ENCODE measurements around the gene CACNA2D2.

CACNA2D2 gene

DNA sequence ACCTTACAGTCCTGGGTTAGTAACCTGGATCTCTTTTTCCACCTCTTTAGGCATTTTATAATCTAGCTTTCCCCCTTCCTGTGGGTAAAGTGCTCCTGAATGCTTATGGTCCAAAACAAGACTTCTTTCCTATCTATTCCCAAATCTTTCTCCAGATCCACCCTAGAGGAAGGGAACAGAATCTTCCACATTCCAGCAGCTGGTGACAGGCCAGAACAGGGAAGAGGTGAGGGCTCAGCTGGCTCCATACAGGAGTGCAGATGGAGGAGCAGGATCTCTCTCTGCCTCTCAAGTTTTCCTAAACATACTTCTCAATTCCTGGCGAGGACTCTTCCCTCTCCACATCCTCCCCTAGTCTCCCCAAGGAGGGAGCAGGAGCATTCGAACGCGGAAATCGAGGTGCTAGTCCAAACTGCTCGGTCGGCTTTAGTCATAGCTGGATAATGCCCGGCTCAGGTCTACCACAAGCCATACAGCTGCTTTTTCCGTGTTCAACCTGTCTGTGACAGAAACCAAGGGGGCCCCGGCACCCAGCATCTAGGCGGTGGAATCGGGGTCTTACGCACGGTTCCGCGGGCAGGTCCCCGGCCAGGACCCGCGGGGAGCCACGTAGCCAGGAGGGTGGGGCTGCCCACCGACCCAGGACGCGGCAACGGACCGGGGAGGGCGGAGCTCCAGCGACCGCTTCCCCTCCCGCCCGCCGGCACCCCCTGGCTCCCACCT lies 166.8 kb downstream of the CACNA2D2 start:
- H3K4me3 ChIP-seq (ENCODE audit: low read depth in 1 of 5, low read length in 5 of 5): peak overlapping the region; percentile 75 to 92 (median 86)
- H3K9me3 ChIP-seq (ENCODE audit: control insufficient read depth in 5 of 5, low read length in 5 of 5): no peaks in the 10 kb centered on the region
- H3K27me3 ChIP-seq (ENCODE audit: control insufficient read depth in 5 of 5, insufficient read depth in 4 of 5, low read length in 5 of 5): no peaks in the 10 kb centered on the region
- peak overlapping the region; percentile 92 for H3K27ac ChIP-seq (ENCODE audit: low read depth, low read length)
- H3K4me1 ChIP-seq (ENCODE audit: control insufficient read depth in 5 of 5, insufficient read depth in 5 of 5, low read length in 5 of 5): peaks cover 17 to 85% (median 78%) of the 10 kb centered on the region in 5 donors
- H3K9ac ChIP-seq (ENCODE audit: low read length in 5 of 5): peak overlapping the region; percentile 71 to 94 (median 92)
- H3K36me3 ChIP-seq (ENCODE audit: control insufficient read depth in 5 of 5, insufficient read depth in 5 of 5, low read length in 5 of 5): peaks cover 0 to 11% (median 7%) of the 10 kb centered on the region in 5 donors

DNA sequence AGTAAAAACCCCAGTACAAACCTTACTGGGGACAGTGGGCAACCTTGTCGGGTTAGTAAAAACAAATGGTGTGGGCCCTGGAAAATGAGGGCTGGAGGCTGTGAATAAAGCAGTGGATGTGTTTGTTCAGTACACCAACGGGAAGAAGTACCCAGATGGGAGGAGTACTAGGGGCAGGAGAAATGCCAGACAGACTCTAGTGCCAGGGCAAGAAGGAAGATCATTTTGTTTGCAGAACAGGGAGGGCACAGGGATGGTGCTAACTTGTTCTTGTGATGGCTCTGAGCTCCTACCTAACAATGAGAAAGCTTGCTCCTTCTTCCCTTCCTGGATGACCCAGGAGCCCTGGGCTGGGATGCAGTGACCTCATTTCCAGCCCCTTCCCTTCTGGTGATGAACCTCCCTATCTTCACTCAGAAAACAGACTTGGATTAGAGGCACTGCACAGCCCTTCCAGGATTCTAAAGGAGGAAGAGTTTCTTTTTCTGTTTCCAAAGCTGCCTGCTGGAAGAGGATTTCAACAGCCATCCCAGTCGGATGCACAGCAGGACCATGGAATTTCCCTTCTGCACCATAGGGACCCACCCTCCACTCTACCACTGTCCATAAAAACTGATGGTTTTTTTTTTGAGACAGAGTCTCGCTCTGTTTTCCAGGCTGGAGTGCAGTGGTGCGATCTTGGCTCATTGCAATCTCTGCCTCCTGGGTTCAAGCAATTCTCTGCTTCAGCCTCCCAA lies 168.9 kb downstream of the CACNA2D2 start:
- peak overlapping the region in 4 of 5 donors; percentile 0 to 50 (median 26) for H3K4me3 ChIP-seq (ENCODE audit: low read depth in 1 of 5, low read length in 5 of 5)
- no peaks in the 10 kb centered on the region for H3K27me3 ChIP-seq (ENCODE audit: control insufficient read depth in 5 of 5, insufficient read depth in 4 of 5, low read length in 5 of 5)
- H3K9ac ChIP-seq (ENCODE audit: low read length in 5 of 5): peak overlapping the region; percentile 23 to 53 (median 32)
- H3K9me3 ChIP-seq (ENCODE audit: control insufficient read depth in 5 of 5, low read length in 5 of 5): no peaks in the 10 kb centered on the region
- peak overlapping the region; percentile 92 for H3K27ac ChIP-seq (ENCODE audit: low read depth, low read length)
- peaks cover 17 to 64% (median 58%) of the 10 kb centered on the region in 5 donors for H3K4me1 ChIP-seq (ENCODE audit: control insufficient read depth in 5 of 5, insufficient read depth in 5 of 5, low read length in 5 of 5)
- peaks cover 4 to 32% (median 28%) of the 10 kb centered on the region in 5 donors for H3K36me3 ChIP-seq (ENCODE audit: control insufficient read depth in 5 of 5, insufficient read depth in 5 of 5, low read length in 5 of 5)

DNA sequence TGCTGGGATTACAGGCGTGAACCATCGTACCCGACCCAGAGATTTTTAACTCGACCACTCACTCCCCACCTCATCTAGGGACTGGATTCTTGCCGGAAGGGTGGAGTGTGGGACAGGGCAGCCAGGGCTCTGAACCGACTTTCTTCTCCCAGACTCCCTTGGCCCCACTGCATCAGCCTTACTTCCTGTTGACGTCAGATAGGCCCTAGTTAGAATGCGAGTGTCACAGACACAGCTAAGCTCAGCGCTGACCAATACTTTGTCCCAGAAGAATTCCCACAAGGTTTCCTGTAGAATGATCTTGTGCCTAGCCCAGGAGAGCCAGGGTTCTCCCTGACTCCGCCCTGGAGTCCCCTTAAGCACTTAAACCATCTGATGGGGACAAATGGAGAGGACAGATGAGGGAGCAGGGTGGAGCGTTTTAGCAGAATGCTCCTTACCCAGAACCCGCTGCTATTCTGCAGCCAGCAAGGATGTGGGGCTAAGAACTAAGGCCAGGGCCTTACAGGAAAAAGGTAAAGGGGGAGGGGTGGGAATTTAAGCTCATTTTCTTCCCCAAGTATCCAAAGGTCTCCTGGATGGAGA lies 169.6 kb downstream of the CACNA2D2 start:
- H3K9ac ChIP-seq (ENCODE audit: low read length in 5 of 5): peak overlapping the region; percentile 23 to 53 (median 39)
- no peaks in the 10 kb centered on the region for H3K27me3 ChIP-seq (ENCODE audit: control insufficient read depth in 5 of 5, insufficient read depth in 4 of 5, low read length in 5 of 5)
- peaks cover 4 to 36% (median 31%) of the 10 kb centered on the region in 5 donors for H3K36me3 ChIP-seq (ENCODE audit: control insufficient read depth in 5 of 5, insufficient read depth in 5 of 5, low read length in 5 of 5)
- H3K4me1 ChIP-seq (ENCODE audit: control insufficient read depth in 5 of 5, insufficient read depth in 5 of 5, low read length in 5 of 5): peaks cover 17 to 58% (median 53%) of the 10 kb centered on the region in 5 donors
- no peaks in the 10 kb centered on the region for H3K9me3 ChIP-seq (ENCODE audit: control insufficient read depth in 5 of 5, low read length in 5 of 5)
- peak overlapping the region in 3 of 5 donors; percentile 0 to 50 (median 16) for H3K4me3 ChIP-seq (ENCODE audit: low read depth in 1 of 5, low read length in 5 of 5)
- H3K27ac ChIP-seq (ENCODE audit: low read depth, low read length): peak overlapping the region; percentile 92

DNA sequence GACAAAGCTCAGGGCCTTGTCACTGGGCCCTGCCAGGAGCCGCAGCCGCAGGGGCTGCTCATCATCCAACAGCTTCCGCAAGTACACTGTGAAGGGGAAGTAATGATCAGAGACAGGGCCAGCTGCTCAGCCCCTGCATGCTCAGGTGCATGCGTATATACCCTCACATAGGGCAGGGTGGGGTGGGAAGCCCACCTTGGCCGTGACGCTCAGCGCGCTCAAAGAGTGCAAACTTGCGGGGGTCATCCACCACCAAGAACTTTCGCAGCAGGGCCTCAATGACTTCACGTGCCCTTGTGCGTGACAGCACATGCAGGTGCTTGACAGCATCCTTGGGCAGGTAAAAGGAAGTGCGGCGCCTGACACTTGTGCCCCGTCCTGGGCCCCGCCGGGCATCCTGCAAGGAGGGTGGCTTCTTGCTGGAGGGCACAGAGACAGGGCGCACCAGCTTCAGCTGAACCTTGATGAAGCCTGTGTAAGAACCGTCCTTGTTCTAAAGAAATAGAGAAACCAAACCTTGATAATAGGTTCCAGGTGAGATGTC lies 172.0 kb downstream of the CACNA2D2 start:
- H3K9ac ChIP-seq (ENCODE audit: low read length in 5 of 5): no peak overlapping the region
- peaks cover 4 to 36% (median 31%) of the 10 kb centered on the region in 5 donors for H3K36me3 ChIP-seq (ENCODE audit: control insufficient read depth in 5 of 5, insufficient read depth in 5 of 5, low read length in 5 of 5)
- H3K27ac ChIP-seq (ENCODE audit: low read depth, low read length): no peak overlapping the region
- H3K4me1 ChIP-seq (ENCODE audit: control insufficient read depth in 5 of 5, insufficient read depth in 5 of 5, low read length in 5 of 5): peaks cover 16 to 58% (median 54%) of the 10 kb centered on the region in 5 donors
- H3K27me3 ChIP-seq (ENCODE audit: control insufficient read depth in 5 of 5, insufficient read depth in 4 of 5, low read length in 5 of 5): no peaks in the 10 kb centered on the region
- H3K9me3 ChIP-seq (ENCODE audit: control insufficient read depth in 5 of 5, low read length in 5 of 5): no peaks in the 10 kb centered on the region
- H3K4me3 ChIP-seq (ENCODE audit: low read depth in 1 of 5, low read length in 5 of 5): no peak overlapping the region

DNA sequence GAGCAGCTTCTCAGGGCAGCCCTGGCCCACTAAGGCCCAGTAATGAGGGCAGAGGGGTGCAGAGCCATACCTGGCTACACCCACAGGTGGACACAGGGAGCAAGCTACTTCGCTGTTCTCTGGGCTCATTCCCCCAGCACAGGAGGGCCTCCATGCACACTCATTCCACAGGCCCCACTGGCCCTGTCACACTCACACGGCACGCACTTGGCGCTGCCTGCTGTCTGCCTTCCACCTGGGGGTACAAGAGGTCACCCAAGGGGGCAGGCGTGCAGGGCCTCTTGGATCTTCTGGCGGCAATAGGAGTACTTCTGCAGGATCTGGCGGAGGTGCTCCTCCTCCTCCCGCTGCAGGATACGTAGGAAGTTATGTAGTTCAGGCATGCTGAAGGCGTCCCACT lies 173.1 kb downstream of the CACNA2D2 start:
- Histone ChIP-seq H3K27ac (ENCODE audit: low read depth, low read length) (no peak overlapping the region), H3K4me1 (ENCODE audit: control insufficient read depth in 5 of 5, insufficient read depth in 5 of 5, low read length in 5 of 5) (peaks cover 15 to 52% (median 46%) of the 10 kb centered on the region in 5 donors), H3K27me3 (ENCODE audit: control insufficient read depth in 5 of 5, insufficient read depth in 4 of 5, low read length in 5 of 5) (no peaks in the 10 kb centered on the region), H3K4me3 (ENCODE audit: low read depth in 1 of 5, low read length in 5 of 5) (no peak overlapping the region), H3K36me3 (ENCODE audit: control insufficient read depth in 5 of 5, insufficient read depth in 5 of 5, low read length in 5 of 5) (peaks cover 4 to 47% (median 40%) of the 10 kb centered on the region in 5 donors), H3K9me3 (ENCODE audit: control insufficient read depth in 5 of 5, low read length in 5 of 5) (no peaks in the 10 kb centered on the region), H3K9ac (ENCODE audit: low read length in 5 of 5) (no peak overlapping the region)

DNA sequence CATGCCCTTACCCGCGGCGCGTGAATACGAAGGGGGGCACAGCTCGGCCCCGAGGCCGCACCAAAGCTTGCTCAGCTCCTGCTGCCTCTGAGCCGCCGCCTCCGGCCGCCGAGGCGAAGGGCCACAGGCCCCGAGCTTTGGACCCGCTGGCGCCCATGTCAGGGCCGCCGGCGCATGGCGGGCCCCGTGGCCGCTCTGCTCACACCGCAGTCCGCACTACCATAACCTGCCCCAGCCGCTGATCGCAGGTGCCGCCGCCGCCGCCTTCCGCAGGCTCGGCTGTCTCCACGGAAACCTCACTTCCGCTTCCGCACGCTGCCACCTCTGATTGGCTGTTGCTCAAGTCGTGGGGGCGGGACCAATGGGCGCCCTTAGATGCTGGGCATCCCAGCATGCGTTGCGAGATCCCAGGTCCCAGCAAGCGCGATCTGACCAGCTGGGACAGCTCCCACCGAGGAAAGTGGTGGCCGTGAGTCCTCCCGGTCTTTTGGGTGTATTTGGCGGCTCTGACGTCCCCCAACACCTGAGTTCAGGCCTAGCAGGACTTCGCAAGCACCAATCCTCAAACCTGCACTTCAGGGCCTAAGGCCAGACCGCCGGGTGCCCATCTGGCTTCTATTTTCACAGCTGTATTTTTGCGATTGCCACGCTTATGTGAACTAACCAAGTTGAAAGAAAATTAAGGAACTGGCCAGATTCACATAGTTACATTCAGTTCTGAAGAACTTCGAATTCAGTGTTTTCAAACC lies 175.3 kb downstream of the CACNA2D2 start, which contains the start of gene TUSC2:
Gene TUSC2, minus strand, starts transcription at position 281 of the 749 bp plus-strand sequence. Its CDS starts 124 bp downstream, at position 157.
- Histone ChIP-seq H3K27me3 (ENCODE audit: control insufficient read depth in 5 of 5, insufficient read depth in 4 of 5, low read length in 5 of 5) (no peaks in the 10 kb centered on the region), H3K4me3 (ENCODE audit: low read depth in 1 of 5, low read length in 5 of 5) (peak within 1 kb of the TSS; percentile 81 to 89 (median 88)), H3K9ac (ENCODE audit: low read length in 5 of 5) (peak within 1 kb of the TSS; percentile 84 to 96 (median 92)), H3K27ac (ENCODE audit: low read depth, low read length) (peak within 1 kb of the TSS; percentile 77), H3K4me1 (ENCODE audit: control insufficient read depth in 5 of 5, insufficient read depth in 5 of 5, low read length in 5 of 5) (peaks cover 10 to 50% (median 42%) of the 10 kb centered on the region in 5 donors), H3K9me3 (ENCODE audit: control insufficient read depth in 5 of 5, low read length in 5 of 5) (no peaks in the 10 kb centered on the region), H3K36me3 (ENCODE audit: control insufficient read depth in 5 of 5, insufficient read depth in 5 of 5, low read length in 5 of 5) (peaks cover 4 to 47% (median 43%) of the 10 kb centered on the region in 5 donors)

DNA sequence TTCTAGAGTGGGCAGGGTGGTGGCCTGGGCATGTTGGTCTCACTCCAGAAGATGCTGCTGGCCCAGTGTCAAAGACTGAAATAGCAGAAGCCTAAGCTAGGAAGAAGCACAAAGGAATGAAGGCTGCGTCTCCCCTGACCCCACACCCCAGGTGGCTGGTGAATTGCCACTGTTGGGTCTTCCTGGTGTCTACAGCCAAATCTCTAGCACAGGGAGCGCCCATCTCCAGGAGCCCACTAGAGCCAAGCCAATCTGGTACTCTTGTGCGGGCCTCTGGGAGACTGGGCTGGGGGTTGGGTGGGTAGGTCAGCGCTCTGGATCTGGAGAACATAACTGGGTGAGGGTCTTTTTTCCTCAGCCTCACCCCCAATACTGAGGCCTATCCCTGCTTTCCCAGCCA lies 176.3 kb downstream of the CACNA2D2 start:
- Histone ChIP-seq H3K36me3 (ENCODE audit: control insufficient read depth in 5 of 5, insufficient read depth in 5 of 5, low read length in 5 of 5) (peaks cover 4 to 44% (median 41%) of the 10 kb centered on the region in 5 donors), H3K27ac (ENCODE audit: low read depth, low read length) (peak overlapping the region; percentile 77), H3K4me3 (ENCODE audit: low read depth in 1 of 5, low read length in 5 of 5) (peak overlapping the region; percentile 81 to 89 (median 88)), H3K4me1 (ENCODE audit: control insufficient read depth in 5 of 5, insufficient read depth in 5 of 5, low read length in 5 of 5) (peaks cover 8 to 56% (median 49%) of the 10 kb centered on the region in 5 donors), H3K9ac (ENCODE audit: low read length in 5 of 5) (peak overlapping the region; percentile 84 to 96 (median 92)), H3K27me3 (ENCODE audit: control insufficient read depth in 5 of 5, insufficient read depth in 4 of 5, low read length in 5 of 5) (no peaks in the 10 kb centered on the region), H3K9me3 (ENCODE audit: control insufficient read depth in 5 of 5, low read length in 5 of 5) (no peaks in the 10 kb centered on the region)

DNA sequence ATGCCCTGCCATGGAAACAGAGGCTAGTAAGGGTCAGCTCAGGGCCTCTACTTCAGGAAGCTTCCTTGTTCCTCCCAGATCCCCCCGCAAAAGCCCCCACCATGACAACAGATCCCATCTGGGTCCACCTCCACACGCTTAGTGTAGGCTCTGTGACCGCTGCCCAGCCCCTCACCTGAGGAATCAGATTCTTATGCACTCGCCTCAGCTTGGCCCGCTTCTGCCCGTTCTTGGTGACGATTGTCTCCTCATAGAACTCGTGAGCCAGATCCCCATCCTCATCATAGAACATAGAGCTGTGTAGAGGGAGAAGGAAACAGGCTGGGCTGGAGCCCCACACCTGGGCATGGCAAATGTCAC lies 177.3 kb downstream of the CACNA2D2 start:
- Histone ChIP-seq H3K27me3 (ENCODE audit: control insufficient read depth in 5 of 5, insufficient read depth in 4 of 5, low read length in 5 of 5) (no peaks in the 10 kb centered on the region), H3K9me3 (ENCODE audit: control insufficient read depth in 5 of 5, low read length in 5 of 5) (no peaks in the 10 kb centered on the region), H3K4me3 (ENCODE audit: low read depth in 1 of 5, low read length in 5 of 5) (no peak overlapping the region), H3K27ac (ENCODE audit: low read depth, low read length) (no peak overlapping the region), H3K36me3 (ENCODE audit: control insufficient read depth in 5 of 5, insufficient read depth in 5 of 5, low read length in 5 of 5) (peaks cover 4 to 34% (median 32%) of the 10 kb centered on the region in 5 donors), H3K4me1 (ENCODE audit: control insufficient read depth in 5 of 5, insufficient read depth in 5 of 5, low read length in 5 of 5) (peaks cover 8 to 59% (median 54%) of the 10 kb centered on the region in 5 donors), H3K9ac (ENCODE audit: low read length in 5 of 5) (no peak overlapping the region)

DNA sequence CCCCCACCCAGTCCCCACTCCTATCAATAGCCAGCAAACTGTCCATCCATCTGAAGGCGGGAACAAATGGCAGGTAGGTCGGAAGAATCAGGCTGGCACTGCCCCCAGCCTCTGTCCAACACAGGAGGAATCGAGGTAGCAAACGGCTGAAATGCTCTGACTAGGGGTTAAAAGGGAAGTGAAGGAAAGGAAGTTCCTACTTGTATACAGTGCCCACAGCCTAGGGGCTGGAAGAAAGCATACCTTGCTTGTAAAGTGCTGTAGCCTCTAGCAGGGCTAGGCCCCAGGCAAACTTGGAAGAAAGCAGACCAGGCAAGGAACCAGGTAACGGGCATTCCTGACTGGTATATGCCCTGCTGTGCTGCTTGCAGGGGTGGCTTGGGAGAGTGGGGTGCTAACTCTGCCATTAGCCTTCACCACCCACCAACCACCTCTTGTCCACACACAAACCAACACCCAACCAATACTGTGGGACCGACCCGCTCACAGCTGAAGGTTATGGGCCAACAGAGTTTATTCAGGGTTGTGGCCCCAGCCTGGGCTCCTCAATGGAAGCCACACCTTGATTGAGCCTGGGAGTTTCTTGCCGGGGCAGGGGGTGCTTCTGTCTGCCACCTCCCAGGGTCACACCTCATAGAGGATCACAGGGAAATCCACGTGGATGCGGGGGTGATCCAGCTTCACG lies 177.8 kb downstream of the CACNA2D2 start:
- no peak overlapping the region for H3K4me3 ChIP-seq (ENCODE audit: low read depth in 1 of 5, low read length in 5 of 5)
- peak overlapping the region in 1 of 5 donors; percentile 13 for H3K9ac ChIP-seq (ENCODE audit: low read length in 5 of 5)
- H3K36me3 ChIP-seq (ENCODE audit: control insufficient read depth in 5 of 5, insufficient read depth in 5 of 5, low read length in 5 of 5): peaks cover 0 to 29% (median 27%) of the 10 kb centered on the region in 5 donors
- peak overlapping the region; percentile 86 for H3K27ac ChIP-seq (ENCODE audit: low read depth, low read length)
- peaks cover 8 to 62% (median 57%) of the 10 kb centered on the region in 5 donors for H3K4me1 ChIP-seq (ENCODE audit: control insufficient read depth in 5 of 5, insufficient read depth in 5 of 5, low read length in 5 of 5)
- no peaks in the 10 kb centered on the region for H3K9me3 ChIP-seq (ENCODE audit: control insufficient read depth in 5 of 5, low read length in 5 of 5)
- no peaks in the 10 kb centered on the region for H3K27me3 ChIP-seq (ENCODE audit: control insufficient read depth in 5 of 5, insufficient read depth in 4 of 5, low read length in 5 of 5)
